ENCODE measurements around the gene OMP. TPM values are rescaled to one million over a fixed set of nuclear protein-coding genes. Genes with fewer than 3 reads are reported as not detected.

The OMP gene
- total RNA-seq, 1 donor from 2014 or later = 1.3 TPM

GRCh38 chr11:77054084-77054483 is 48.6 kb upstream of the OMP start:
- no peak overlapping the region for H3K27ac ChIP-seq (ENCODE audit: low read depth, low read length)
- H3K4me3 Mint-ChIP-seq (ENCODE audit: unreplicated experiment) = no peak overlapping the region
- H3K36me3 ChIP-seq (ENCODE audit: insufficient read depth, low read length) = no peaks in the 10 kb centered on the region
- no peak overlapping the region for H3K9ac ChIP-seq (ENCODE audit: low read length)
- DNase-seq (ENCODE audit: low read depth) (no peak), FAIRE-seq (no peak)
- no peaks in the 10 kb centered on the region for H3K27me3 ChIP-seq (ENCODE audit: insufficient read depth, low read length)
- no peaks in the 10 kb centered on the region for H3K4me1 ChIP-seq (ENCODE audit: insufficient read depth, low read length)
- H3K4me3 ChIP-seq (ENCODE audit: insufficient read depth, low read depth, low read length) = no peak overlapping the region
- H3K4me2 ChIP-seq (ENCODE audit: low read length) = no peak overlapping the region
- TF ChIP-seq CTCF (IDR thresholded peaks at IDR 0.05; ENCODE audit: insufficient read depth, low read depth, low read length) = no peak
- no peak for TF ChIP-seq EZH2 (IDR thresholded peaks at IDR 0.05; ENCODE audit: insufficient read depth, low read length)
- peaks cover 4% of the 10 kb centered on the region for H3K27me3 Mint-ChIP-seq (ENCODE audit: low read depth, unreplicated experiment)
- no peaks in the 10 kb centered on the region for H3K79me2 ChIP-seq (ENCODE audit: insufficient read depth, low read length)
- H3K27ac Mint-ChIP-seq (ENCODE audit: unreplicated experiment) = no peak overlapping the region
- H2AFZ ChIP-seq (ENCODE audit: low read depth, low read length) = no peak overlapping the region
- no peaks in the 10 kb centered on the region for H4K20me1 ChIP-seq (ENCODE audit: insufficient read depth, low read length)
- no peaks in the 10 kb centered on the region for H3K36me3 Mint-ChIP-seq (ENCODE audit: low read depth, unreplicated experiment)
- peaks cover 4% of the 10 kb centered on the region for H3K9me3 ChIP-seq (ENCODE audit: insufficient read depth, low read depth, low read length)
- no peaks in the 10 kb centered on the region for H3K4me1 Mint-ChIP-seq (ENCODE audit: low read depth, unreplicated experiment)
- no peaks in the 10 kb centered on the region for H3K9me3 Mint-ChIP-seq (ENCODE audit: unreplicated experiment)

DNA sequence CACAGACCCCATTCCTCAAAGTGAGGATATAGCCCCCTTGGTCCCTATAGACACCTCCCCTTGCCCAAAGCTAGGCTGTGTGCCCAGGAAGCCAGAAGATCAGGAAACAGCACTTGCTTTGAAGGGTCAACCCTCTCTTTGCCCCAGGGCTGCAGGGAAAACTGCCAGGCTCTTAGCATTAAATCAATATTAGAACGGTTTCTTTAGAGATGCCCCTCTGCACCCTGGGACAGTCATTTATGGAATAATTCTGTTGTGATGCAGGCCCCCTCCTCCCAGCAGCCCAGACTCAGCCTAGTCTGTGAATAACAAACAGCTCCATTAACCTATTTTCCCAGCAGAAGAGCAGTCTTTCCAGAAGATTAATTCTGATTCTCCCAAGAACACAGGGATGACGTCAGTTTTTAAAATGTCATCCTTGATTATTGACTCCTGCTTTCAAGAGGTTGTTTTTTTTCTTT is 47.5 kb upstream of the OMP start:
- Histone ChIP-seq H3K4me3 (ENCODE audit: insufficient read depth, low read depth, low read length) (no peak overlapping the region), H3K27me3 (ENCODE audit: insufficient read depth, low read length) (peaks cover 2% of the 10 kb centered on the region), H3K9ac (ENCODE audit: low read length) (no peak overlapping the region), H2AFZ (ENCODE audit: low read depth, low read length) (no peak overlapping the region), H3K79me2 (ENCODE audit: insufficient read depth, low read length) (no peaks in the 10 kb centered on the region), H3K4me1 (ENCODE audit: insufficient read depth, low read length) (no peaks in the 10 kb centered on the region), H3K9me3 (ENCODE audit: insufficient read depth, low read depth, low read length) (peaks cover 4% of the 10 kb centered on the region), H4K20me1 (ENCODE audit: insufficient read depth, low read length) (no peaks in the 10 kb centered on the region), H3K36me3 (ENCODE audit: insufficient read depth, low read length) (no peaks in the 10 kb centered on the region), H3K4me2 (ENCODE audit: low read length) (no peak overlapping the region), H3K27ac (ENCODE audit: low read depth, low read length) (no peak overlapping the region)
- H3K27ac Mint-ChIP-seq (ENCODE audit: unreplicated experiment) = no peak overlapping the region
- no peak overlapping the region for H3K4me3 Mint-ChIP-seq (ENCODE audit: unreplicated experiment)
- TF ChIP-seq EZH2 (IDR thresholded peaks at IDR 0.05; ENCODE audit: insufficient read depth, low read length) = no peak
- TF ChIP-seq CTCF (IDR thresholded peaks at IDR 0.05; ENCODE audit: insufficient read depth, low read depth, low read length) = no peak
- no peaks in the 10 kb centered on the region for H3K36me3 Mint-ChIP-seq (ENCODE audit: low read depth, unreplicated experiment)
- no peak for DNase-seq (ENCODE audit: low read depth)
- H3K27me3 Mint-ChIP-seq (ENCODE audit: low read depth, unreplicated experiment) = peaks cover 4% of the 10 kb centered on the region
- no peak for FAIRE-seq
- no peaks in the 10 kb centered on the region for H3K9me3 Mint-ChIP-seq (ENCODE audit: unreplicated experiment)
- H3K4me1 Mint-ChIP-seq (ENCODE audit: low read depth, unreplicated experiment) = no peaks in the 10 kb centered on the region

DNA sequence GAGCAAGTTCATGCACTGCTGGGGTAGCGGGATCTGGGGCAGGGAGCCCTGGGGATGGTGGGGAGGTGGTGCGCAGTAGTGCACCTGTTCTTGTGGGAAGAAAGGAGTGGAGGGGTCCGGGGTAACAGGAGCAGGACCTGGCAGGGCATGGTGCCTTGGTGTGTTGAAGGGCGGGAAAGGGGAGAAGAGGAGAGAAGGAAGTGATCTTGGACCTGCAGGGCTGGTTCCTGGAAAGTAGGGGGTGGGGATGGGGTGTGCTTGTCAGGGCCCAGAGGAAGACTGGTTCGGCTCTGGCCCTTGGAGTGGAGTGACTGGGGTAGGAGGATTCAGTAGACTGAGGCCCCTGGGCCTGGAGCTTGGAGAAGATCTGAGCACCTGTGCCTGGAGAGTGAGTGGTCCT is 46.7 kb upstream of the OMP start:
- Histone ChIP-seq H3K4me2 (ENCODE audit: low read length) (no peak overlapping the region), H4K20me1 (ENCODE audit: insufficient read depth, low read length) (no peaks in the 10 kb centered on the region), H2AFZ (ENCODE audit: low read depth, low read length) (no peak overlapping the region), H3K27ac (ENCODE audit: low read depth, low read length) (no peak overlapping the region), H3K9ac (ENCODE audit: low read length) (no peak overlapping the region), H3K9me3 (ENCODE audit: insufficient read depth, low read depth, low read length) (peaks cover 4% of the 10 kb centered on the region), H3K4me3 (ENCODE audit: insufficient read depth, low read depth, low read length) (no peak overlapping the region), H3K36me3 (ENCODE audit: insufficient read depth, low read length) (no peaks in the 10 kb centered on the region), H3K4me1 (ENCODE audit: insufficient read depth, low read length) (no peaks in the 10 kb centered on the region), H3K27me3 (ENCODE audit: insufficient read depth, low read length) (peaks cover 6% of the 10 kb centered on the region), H3K79me2 (ENCODE audit: insufficient read depth, low read length) (no peaks in the 10 kb centered on the region)
- TF ChIP-seq EZH2 (IDR thresholded peaks at IDR 0.05; ENCODE audit: insufficient read depth, low read length) (no peak), CTCF (IDR thresholded peaks at IDR 0.05; ENCODE audit: insufficient read depth, low read depth, low read length) (no peak)
- FAIRE-seq = no peak
- Mint-ChIP-seq H3K36me3 (ENCODE audit: low read depth, unreplicated experiment) (no peaks in the 10 kb centered on the region), H3K27ac (ENCODE audit: unreplicated experiment) (no peak overlapping the region), H3K27me3 (ENCODE audit: low read depth, unreplicated experiment) (peaks cover 4% of the 10 kb centered on the region), H3K4me1 (ENCODE audit: low read depth, unreplicated experiment) (no peaks in the 10 kb centered on the region), H3K4me3 (ENCODE audit: unreplicated experiment) (no peak overlapping the region), H3K9me3 (ENCODE audit: unreplicated experiment) (no peaks in the 10 kb centered on the region)
- DNase-seq (ENCODE audit: low read depth) = no peak

Measured in astrocyte (in vitro differentiated cells and primary cell).